GM12891 (cell line): ENCODE results near the gene IFI44L.
A peak's percentile ranks its signal among the peaks of the same experiment; 100 is the strongest.

Experiments used
- DNase-seq: peaks from one replicate; pipeline ENCODE4 v3.0.0; 2011; ENCODE audit warnings: low spot score; ENCODE audit not compliant: insufficient read length
- FAIRE-seq: peaks from 2 replicates; lab custom pipeline; 2011; peaks lifted over from hg19 to GRCh38; lab: Jason Lieb, UNC
- PAX5 ChIP-seq: IDR thresholded peaks from 2 replicates; pipeline ENCODE4 v1.6.1; 2011; ENCODE audit warnings: low read length, moderate library complexity, mild to moderate bottlenecking; ENCODE audit not compliant: insufficient read depth, severe bottlenecking
- POLR2A ChIP-seq: IDR thresholded peaks from 2 replicates; pipeline ENCODE4 v1.6.1; 2011; ENCODE audit warnings: low read depth, low read length, control low read depth
- POLR2AphosphoS5 ChIP-seq: IDR thresholded peaks from 2 replicates; pipeline ENCODE4 v1.6.1; 2011; ENCODE audit warnings: low read depth, low read length, control low read depth
- POU2F2 ChIP-seq: IDR thresholded peaks from 2 replicates; pipeline ENCODE4 v1.6.1; 2011; ENCODE audit warnings: low read depth, mild to moderate bottlenecking, control low read depth, low read length, moderate library complexity
- SPI1 ChIP-seq: IDR thresholded peaks from 2 replicates; pipeline ENCODE4 v1.6.1; 2011; ENCODE audit warnings: low read depth, low read length, control low read depth
- TAF1 ChIP-seq: IDR thresholded peaks from 2 replicates; pipeline ENCODE4 v1.6.1; 2011; ENCODE audit warnings: low read depth, low read length, control low read depth

IFI44L gene

GRCh38 chr1:78604643-78605042 lies 15.6 kb upstream of the IFI44L start:
- DNase-seq = no peak
- no peak for TF ChIP-seq POLR2A
- no peak for TF ChIP-seq POLR2AphosphoS5
- TF ChIP-seq PAX5 = no peak
- TF ChIP-seq POU2F2 = no peak
- TF ChIP-seq TAF1 = no peak
- TF ChIP-seq SPI1 = no peak
- FAIRE-seq = no peak

GRCh38 chr1:78606274-78606673 lies 14.0 kb upstream of the IFI44L start:
- FAIRE-seq (no peak), DNase-seq (no peak)
- TF ChIP-seq SPI1 = no peak
- no peak for TF ChIP-seq POLR2AphosphoS5
- no peak for TF ChIP-seq TAF1
- TF ChIP-seq POU2F2 = no peak
- no peak for TF ChIP-seq PAX5
- no peak for TF ChIP-seq POLR2A

- DNase-seq = no peak
- peak; percentile 26 for FAIRE-seq
Measured at GRCh38 chr1:78607334-78607927, 12.8 kb upstream of the IFI44L start.

GRCh38 chr1:78607944-78608343 lies 12.3 kb upstream of the IFI44L start:
- DNase-seq (no peak), FAIRE-seq (no peak)
- no peak for TF ChIP-seq POU2F2
- TF ChIP-seq TAF1 = no peak
- no peak for TF ChIP-seq POLR2AphosphoS5
- no peak for TF ChIP-seq SPI1
- no peak for TF ChIP-seq POLR2A
- no peak for TF ChIP-seq PAX5

More at GRCh38 chr1:78607334-78607927, 12.8 kb upstream of the IFI44L start:
- no peak for TF ChIP-seq TAF1

- DNase-seq (no peak), FAIRE-seq (peak; percentile 91)
- TF ChIP-seq POLR2AphosphoS5 = no peak
- no peak for TF ChIP-seq SPI1
- TF ChIP-seq TAF1 = no peak
- no peak for TF ChIP-seq POU2F2
- no peak for TF ChIP-seq PAX5
- TF ChIP-seq POLR2A = no peak
Measured at GRCh38 chr1:78617615-78618026, 2.6 kb upstream of the IFI44L start.

- FAIRE-seq = peak; percentile 68
- no peak for DNase-seq
- TF ChIP-seq POU2F2 (no peak), TAF1 (no peak), SPI1 (no peak), PAX5 (no peak), POLR2A (no peak), POLR2AphosphoS5 (no peak)
Measured at GRCh38 chr1:78619032-78619431, 1.2 kb upstream of the IFI44L start.

GRCh38 chr1:78619446-78619802 lies 824 bp upstream of the IFI44L start:
- no peak for FAIRE-seq
- DNase-seq = no peak
- no peak for TF ChIP-seq POLR2A

GRCh38 chr1:78620666-78621065 lies 418 bp downstream of the IFI44L start:
- FAIRE-seq (peak; percentile 47), DNase-seq (no peak)
- no peak for TF ChIP-seq POLR2A

GRCh38 chr1:78622548-78622947 lies 2.3 kb downstream of the IFI44L start:
- TF ChIP-seq SPI1 (no peak), TAF1 (no peak), PAX5 (no peak), POU2F2 (no peak), POLR2AphosphoS5 (no peak)
- no peak for DNase-seq
- FAIRE-seq = peak; percentile 80

- no peak for DNase-seq
- TF ChIP-seq POLR2A (no peak), POLR2AphosphoS5 (no peak), POU2F2 (no peak), PAX5 (no peak), SPI1 (no peak), TAF1 (no peak)
- no peak for FAIRE-seq
Measured at GRCh38 chr1:78624035-78624434, 3.8 kb downstream of the IFI44L start.

- DNase-seq (no peak), FAIRE-seq (no peak)
- no peak for TF ChIP-seq SPI1
- no peak for TF ChIP-seq PAX5
- no peak for TF ChIP-seq POU2F2
- no peak for TF ChIP-seq POLR2A
- no peak for TF ChIP-seq POLR2AphosphoS5
- TF ChIP-seq TAF1 = no peak
Measured at GRCh38 chr1:78627321-78627720, 7.1 kb downstream of the IFI44L start.
